ENCODE data around the gene ROBO4. TPM values are rescaled to one million over a fixed set of nuclear protein-coding genes. Genes with fewer than 3 reads are reported as not detected.

ROBO4 gene
- total and polyA plus RNA-seq, 2 of the 13 experiments (the other 11 are each of a cell fraction or from before 2014, with no cell fraction given) = 0.07 to 1.1 TPM

GRCh38 chr11:124869856-124870387, 27.7 kb downstream of the ROBO4 start:
- no peak overlapping the region for H3K9ac ChIP-seq (ENCODE audit: insufficient read depth, low read depth, low read length)
- H3K27ac ChIP-seq (ENCODE audit: extremely low read length, insufficient read depth, low read length) = no peak overlapping the region
- 63% methylated on average over 7 of the region's 14 CpGs for WGBS (ENCODE audit: low lambda C conversion rate)
- intact Hi-C loops (cut with micrococcal nuclease; ENCODE audit: unreplicated experiment) = no loop called here
- ATAC-seq (no peak), FAIRE-seq (no peak), DNase-seq (ENCODE audit: low spot score) (no peak)
- peaks cover 14 to 76% of the 10 kb centered on the region in 2 experiments; a peak in 4 of 5 replicates for H3K27me3 ChIP-seq (ENCODE audit: control insufficient read depth in 1 of 2, insufficient read depth in 2 of 2, low read length in 2 of 2)
- H3K9me3 ChIP-seq (ENCODE audit: low read length) = no peaks in the 10 kb centered on the region
- ChIA-PET POLR2A (no interaction called here), CTCF (ENCODE audit: low intra/inter-chr PET ratio, low total read pairs) (no interaction called here)
- in situ Hi-C loops (cut with HindIII; ENCODE audit: extremely low pct_ligation_motif_present, low pct_unique_long_range_greater_than_20kb) = loop anchor here (10.0 kb wide), 3 partner anchors 195 to 465 kb away; partner anchors contain the start of genes SIAE and SPA17
- H3K36me3 ChIP-seq (replicated peaks in 1 of 2; ENCODE audit: control insufficient read depth in 1 of 2, insufficient read depth in 2 of 2, low read length in 2 of 2) = no peaks in the 10 kb centered on the region
- BruUV-seq (replicated peaks) = no TSS peak
- H3K4me2 ChIP-seq (ENCODE audit: low read depth, low read length) = no peak overlapping the region
- TF ChIP-seq ZNF251 (CRISPR knock-in tag; IDR thresholded peaks at IDR 0.05) (no peak), MEIS1 (CRISPR knock-in tag; IDR thresholded peaks at IDR 0.05; ENCODE audit: borderline replicate concordance) (no peak), BRD4 (CRISPR knock-in tag; IDR thresholded peaks at IDR 0.05) (no peak), SRSF4 (IDR thresholded peaks at IDR 0.05; ENCODE audit: low read depth, low read length, poor library complexity, severe bottlenecking) (no peak), NCOA2 (CRISPR knock-in tag; IDR thresholded peaks at IDR 0.05) (no peak), PREB (CRISPR knock-in tag; IDR thresholded peaks at IDR 0.05) (no peak)
- TF ChIP-seq, protein P1, sequence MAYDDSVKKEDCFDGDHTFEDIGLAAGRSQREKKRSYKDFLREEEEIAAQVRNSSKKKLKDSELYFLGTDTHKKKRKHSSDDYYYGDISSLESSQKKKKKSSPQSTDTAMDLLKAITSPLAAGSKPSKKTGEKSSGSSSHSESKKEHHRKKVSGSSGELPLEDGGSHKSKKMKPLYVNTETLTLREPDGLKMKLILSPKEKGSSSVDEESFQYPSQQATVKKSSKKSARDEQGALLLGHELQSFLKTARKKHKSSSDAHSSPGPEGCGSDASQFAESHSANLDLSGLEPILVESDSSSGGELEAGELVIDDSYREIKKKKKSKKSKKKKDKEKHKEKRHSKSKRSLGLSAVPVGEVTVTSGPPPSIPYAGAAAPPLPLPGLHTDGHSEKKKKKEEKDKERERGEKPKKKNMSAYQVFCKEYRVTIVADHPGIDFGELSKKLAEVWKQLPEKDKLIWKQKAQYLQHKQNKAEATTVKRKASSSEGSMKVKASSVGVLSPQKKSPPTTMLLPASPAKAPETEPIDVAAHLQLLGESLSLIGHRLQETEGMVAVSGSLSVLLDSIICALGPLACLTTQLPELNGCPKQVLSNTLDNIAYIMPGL (CRISPR knock-in tag; IDR thresholded peaks at IDR 0.05; ENCODE audit: borderline replicate concordance in 1 of 2, low read depth in 1 of 2) = no peak
- H3K79me2 ChIP-seq (ENCODE audit: insufficient read depth, low read length) = no peaks in the 10 kb centered on the region
- no peak overlapping the region for H3K4me3 ChIP-seq (replicated peaks in 1 of 3; ENCODE audit: insufficient read depth in 1 of 3, low read depth in 2 of 3, low read length in 3 of 3)
- H3K4me1 ChIP-seq (ENCODE audit: insufficient read depth, low read length) = peaks cover 24% of the 10 kb centered on the region
- H4K20me1 ChIP-seq (ENCODE audit: insufficient read depth, low read length) = no peaks in the 10 kb centered on the region
- H2AFZ ChIP-seq (ENCODE audit: low read length) = no peak overlapping the region

Data from HepG2 (cell line).